ENCODE measurements around the gene PRRT2. TPM values are rescaled to one million over a fixed set of nuclear protein-coding genes. Genes with fewer than 3 reads are reported as not detected.

PRRT2 gene
- total RNA-seq, 1 donor from 2014 or later: 24.7 TPM

DNA sequence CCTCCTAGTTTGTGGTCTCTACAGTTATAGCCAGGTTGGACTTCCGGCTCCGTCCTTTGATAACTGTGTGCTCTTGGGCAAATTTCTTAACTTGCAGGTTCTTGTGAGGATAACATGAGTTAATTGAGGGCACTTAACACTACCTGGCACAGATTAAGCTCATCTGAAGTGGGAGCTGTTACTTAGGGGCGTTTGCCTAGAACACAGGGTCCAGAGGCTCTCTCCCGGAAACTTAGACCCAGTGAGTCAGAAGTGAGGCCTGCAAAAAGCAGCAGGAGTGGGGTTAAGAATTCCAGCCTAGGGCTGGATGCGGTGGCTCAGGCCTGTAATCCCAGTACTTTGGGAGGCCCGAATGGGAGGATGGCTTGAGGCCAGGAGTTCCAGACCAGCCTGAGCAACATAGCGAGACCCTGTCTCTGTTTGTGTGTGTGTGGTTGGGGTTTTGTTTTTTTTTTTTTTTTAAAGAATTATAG, 9.7 kb downstream of the PRRT2 start:
- Mint-ChIP-seq H3K4me3 (no peak overlapping the region), H3K9me3 (no peaks in the 10 kb centered on the region), H3K36me3 (peaks cover 6% of the 10 kb centered on the region), H3K27me3 (ENCODE audit: low read depth) (no peaks in the 10 kb centered on the region), H3K4me1 (peaks cover 37% of the 10 kb centered on the region), H3K27ac (peak overlapping the region; percentile 73)
- DNase-seq (ENCODE audit: low spot score in 2 of 2, unreplicated experiment in 2 of 2): no peak
- no peak for TF ChIP-seq CTCF (IDR thresholded peaks at IDR 0.05; ENCODE audit: unreplicated experiment)

- H3K27ac Mint-ChIP-seq: no peak overlapping the region
- DNase-seq (ENCODE audit: low spot score in 2 of 2, unreplicated experiment in 2 of 2): no peak
- H3K36me3 Mint-ChIP-seq: no peaks in the 10 kb centered on the region
- H3K4me1 Mint-ChIP-seq: peaks cover 21% of the 10 kb centered on the region
- no peak for TF ChIP-seq CTCF (IDR thresholded peaks at IDR 0.05; ENCODE audit: unreplicated experiment)
- no peak overlapping the region for H3K4me3 Mint-ChIP-seq
- H3K9me3 Mint-ChIP-seq: no peaks in the 10 kb centered on the region
- H3K27me3 Mint-ChIP-seq (ENCODE audit: low read depth): no peaks in the 10 kb centered on the region
Measured at GRCh38 chr16:29824589-29825144, 12.7 kb downstream of the PRRT2 start.

DNA sequence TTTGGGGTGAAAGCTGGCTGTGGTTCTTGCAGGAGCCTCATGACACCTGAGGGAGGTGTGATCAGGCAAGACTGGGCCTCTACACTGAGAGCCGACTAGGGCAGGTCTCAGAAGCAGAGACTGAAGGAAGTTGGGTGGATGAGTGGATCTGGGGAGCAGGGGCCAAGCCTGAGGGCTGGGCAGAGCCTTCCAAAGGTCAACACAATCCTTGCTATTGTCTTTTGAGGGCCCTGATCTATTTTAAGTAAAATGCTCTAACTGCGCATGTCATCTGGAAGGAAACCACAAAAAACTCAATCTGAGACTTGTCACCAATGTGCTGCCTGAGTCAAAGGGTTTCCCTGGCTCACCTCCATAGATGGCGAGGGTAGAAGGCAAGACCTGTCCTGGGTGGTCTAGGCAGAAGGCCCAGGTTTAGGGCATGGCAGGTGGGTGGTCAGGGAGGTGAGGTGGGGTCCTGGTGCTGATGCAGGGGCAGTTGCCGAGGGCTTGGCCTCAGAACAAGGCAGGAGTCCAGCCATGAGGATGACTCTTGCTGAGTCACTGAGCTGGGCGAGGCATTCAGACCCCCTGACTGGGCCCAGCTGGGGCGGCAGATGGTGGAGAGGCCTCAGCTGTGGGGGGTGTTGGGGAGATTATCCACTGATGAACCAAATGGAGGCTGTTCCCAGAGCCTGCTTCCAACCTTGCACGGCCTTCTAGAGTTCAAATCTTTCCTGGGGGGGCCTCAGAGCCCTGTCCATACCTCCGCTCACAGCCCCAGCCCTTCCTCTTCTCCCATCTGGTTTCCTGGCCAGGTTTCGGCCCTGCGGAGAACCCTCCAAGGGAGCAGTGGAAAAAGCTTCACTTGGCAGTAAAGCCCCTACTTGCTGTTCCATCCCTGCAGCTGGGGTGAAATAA, 13.4 kb downstream of the PRRT2 start:
- Mint-ChIP-seq H3K9me3 (no peaks in the 10 kb centered on the region), H3K36me3 (no peaks in the 10 kb centered on the region), H3K27me3 (ENCODE audit: low read depth) (no peaks in the 10 kb centered on the region), H3K4me3 (no peak overlapping the region), H3K27ac (peak overlapping the region; percentile 16), H3K4me1 (peaks cover 15% of the 10 kb centered on the region)
- no peak for DNase-seq (ENCODE audit: low spot score in 2 of 2, unreplicated experiment in 2 of 2)
- TF ChIP-seq CTCF (IDR thresholded peaks at IDR 0.05; ENCODE audit: unreplicated experiment): no peak

DNA sequence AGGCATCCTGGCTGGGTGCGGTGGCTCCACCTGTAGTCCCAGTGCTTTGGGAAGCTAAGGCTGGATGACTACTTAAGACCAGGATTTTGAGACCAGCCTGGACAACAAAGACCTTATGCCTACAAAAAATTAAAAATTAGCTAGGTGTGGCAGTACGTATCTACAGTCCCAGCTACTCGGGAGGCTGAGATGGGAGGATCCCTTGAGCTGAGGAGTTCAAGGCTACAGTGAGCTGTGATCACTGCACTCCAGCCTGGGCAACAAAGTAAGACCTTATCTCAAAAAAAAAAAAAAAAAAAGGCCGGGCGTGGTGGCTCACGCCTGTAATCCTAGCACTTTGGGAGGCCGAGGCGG, 14.3 kb downstream of the PRRT2 start:
- Mint-ChIP-seq H3K4me1 (peaks cover 9% of the 10 kb centered on the region), H3K36me3 (no peaks in the 10 kb centered on the region), H3K27me3 (ENCODE audit: low read depth) (no peaks in the 10 kb centered on the region), H3K27ac (no peak overlapping the region), H3K9me3 (no peaks in the 10 kb centered on the region), H3K4me3 (no peak overlapping the region)
- no peak for DNase-seq (ENCODE audit: low spot score in 2 of 2, unreplicated experiment in 2 of 2)
- no peak for TF ChIP-seq CTCF (IDR thresholded peaks at IDR 0.05; ENCODE audit: unreplicated experiment)

- Mint-ChIP-seq H3K27ac (no peak overlapping the region), H3K36me3 (no peaks in the 10 kb centered on the region), H3K27me3 (ENCODE audit: low read depth) (no peaks in the 10 kb centered on the region), H3K9me3 (no peaks in the 10 kb centered on the region), H3K4me1 (no peaks in the 10 kb centered on the region), H3K4me3 (no peak overlapping the region)
- DNase-seq (ENCODE audit: low spot score in 2 of 2, unreplicated experiment in 2 of 2): no peak
- TF ChIP-seq CTCF (IDR thresholded peaks at IDR 0.05; ENCODE audit: unreplicated experiment): no peak
Measured at GRCh38 chr16:29830774-29831173, 18.8 kb downstream of the PRRT2 start.
